Stimulated activated CD4-positive, alpha-beta T cell treated with anti-CD3 and anti-CD28 coated beads, Interleukin-4, amount 100 ng/mL, for 48 hours (primary cell): ENCODE results near the gene DIRAS1.

Experiments
- DNase-seq, 2 donors: peaks; one replicate each; pipeline ENCODE4 v3.0.0-alpha.2; 2020; ENCODE audit warnings: low read depth in 2 of 2

The DIRAS1 gene, protein sequence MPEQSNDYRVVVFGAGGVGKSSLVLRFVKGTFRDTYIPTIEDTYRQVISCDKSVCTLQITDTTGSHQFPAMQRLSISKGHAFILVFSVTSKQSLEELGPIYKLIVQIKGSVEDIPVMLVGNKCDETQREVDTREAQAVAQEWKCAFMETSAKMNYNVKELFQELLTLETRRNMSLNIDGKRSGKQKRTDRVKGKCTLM

GRCh38 chr19:2720777-2721569 is at the start of gene DIRAS1:
TSS of gene DIRAS1 (minus strand) at chr19:2721372. CDS start at chr19:2717806, 3,566 bp downstream.
- DNase-seq, result no peak

GRCh38 chr19:2770055-2771013 is 49.2 kb upstream of the DIRAS1 start:
- no peak for DNase-seq

- no peak for DNase-seq
Observed at GRCh38 chr19:2769218-2769617, 48.0 kb upstream of the DIRAS1 start.

DNA sequence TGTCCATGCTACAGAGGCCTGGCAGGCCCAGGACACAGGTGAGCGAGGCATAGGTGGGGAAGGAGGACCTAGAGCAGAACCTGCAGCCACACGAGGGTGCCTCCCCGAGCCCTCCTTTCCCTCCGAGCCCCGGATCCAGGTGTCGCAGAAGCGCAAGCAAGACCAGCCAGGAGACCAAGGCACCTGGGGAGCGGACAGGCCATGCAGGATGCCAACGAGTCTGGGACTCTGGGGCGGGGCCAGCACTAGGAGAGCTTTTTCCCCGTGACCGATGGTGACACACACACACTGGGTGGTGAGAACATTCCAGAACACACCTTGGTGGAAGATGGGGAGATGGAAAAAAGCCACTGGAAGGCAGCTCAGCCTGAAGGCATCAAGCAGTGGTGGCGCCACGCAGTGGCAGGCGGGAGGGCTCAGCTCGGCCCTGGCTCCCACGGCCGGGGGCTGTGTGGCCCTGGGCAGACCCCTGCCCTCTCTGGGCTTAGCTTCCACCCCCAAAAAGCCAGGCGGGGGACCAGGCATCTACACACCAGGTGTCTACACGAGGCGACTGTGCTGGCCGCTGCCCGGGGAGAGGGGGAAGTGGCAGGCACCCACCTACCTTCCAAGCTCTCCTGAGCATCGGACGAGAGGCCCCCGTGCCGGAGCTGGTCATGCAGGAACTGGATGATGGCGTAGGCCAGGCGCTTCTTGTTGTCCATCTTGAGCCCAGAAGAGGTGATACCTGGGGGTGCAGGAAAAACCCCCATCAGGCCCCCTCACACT is 47.4 kb upstream of the DIRAS1 start:
- DNase-seq, result no peak

- DNase-seq, result no peak
Observed at GRCh38 chr19:2767688-2768087, 46.5 kb upstream of the DIRAS1 start.

DNA sequence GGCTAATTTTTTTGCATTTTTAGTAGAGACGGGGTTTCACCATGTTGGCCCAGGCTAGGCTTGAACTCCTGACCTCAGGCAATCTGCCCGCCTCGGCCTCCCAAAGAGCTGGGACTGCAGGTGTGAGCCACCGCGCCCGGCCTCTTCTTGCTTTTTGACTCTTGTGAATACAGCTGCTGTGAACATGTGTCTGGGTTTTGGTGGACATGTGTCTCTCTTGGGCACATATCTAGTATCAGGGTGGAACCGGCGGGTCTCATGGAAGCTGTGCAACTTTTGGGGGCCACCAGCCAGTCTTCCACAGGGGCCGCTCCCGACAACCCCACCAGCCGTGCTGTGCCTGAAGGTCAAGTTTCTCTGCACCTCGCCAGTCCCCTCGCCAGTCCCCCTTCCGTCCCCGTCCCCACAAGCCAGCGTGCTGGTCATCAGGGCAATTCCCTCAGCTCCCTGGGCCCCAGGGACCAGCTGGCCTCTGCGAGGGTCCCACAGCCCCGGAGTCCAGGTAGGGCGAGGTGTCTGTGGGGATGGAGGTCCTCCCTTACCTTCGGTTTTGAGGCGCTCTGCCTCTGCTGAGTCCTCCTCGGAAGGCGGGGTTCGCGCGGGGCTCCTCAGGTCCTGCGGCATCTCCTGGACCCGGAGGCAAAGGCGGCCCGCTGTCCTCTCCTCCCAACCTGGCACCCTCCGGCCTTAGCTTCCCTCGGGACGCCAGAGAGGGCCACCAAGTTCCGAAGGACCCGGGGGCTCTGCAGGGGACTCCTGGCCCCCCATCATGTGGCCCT is 45.6 kb upstream of the DIRAS1 start:
- no peak for DNase-seq

DNA sequence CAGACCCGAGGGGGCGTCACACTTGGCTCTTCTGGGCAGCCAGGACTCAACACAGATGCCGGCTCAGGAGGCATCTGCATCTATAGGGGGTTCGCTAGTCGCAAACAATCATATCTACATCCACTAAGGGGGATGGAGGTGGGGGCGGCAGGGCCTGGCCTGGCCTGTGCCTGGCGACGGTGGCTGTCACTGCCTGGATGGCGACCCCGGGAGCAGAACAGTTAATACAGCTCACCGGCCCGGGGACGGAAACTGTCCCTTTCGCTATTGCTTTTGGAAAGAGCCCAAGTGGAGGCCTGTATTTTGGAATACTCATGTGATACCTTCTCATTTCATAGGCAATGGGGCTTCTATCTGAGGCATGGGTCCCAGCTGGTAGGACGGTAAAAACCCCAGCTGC is 44.2 kb upstream of the DIRAS1 start:
- DNase-seq, result no peak

GRCh38 chr19:2764945-2765344 is 43.8 kb upstream of the DIRAS1 start:
- no peak for DNase-seq

DNA sequence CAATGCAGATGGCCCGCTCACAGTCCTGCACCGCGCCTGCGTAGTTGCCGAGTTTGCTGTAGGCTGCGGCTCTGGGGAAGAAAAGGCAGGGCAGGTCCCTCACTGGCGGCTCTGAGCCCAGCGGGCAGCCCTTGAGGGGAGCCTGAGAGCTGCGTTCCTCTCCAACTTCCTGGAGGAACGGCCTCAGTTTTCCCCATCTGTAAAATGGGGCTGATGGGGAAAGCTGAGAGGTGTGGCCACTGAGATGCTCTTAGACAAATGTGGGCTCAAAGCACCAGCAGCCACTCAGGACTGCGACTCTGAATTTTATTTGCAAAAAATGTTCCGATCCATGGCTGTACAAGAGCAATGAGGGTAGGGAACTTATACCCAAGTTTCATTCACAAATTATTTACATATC is 42.5 kb upstream of the DIRAS1 start:
- no peak for DNase-seq

DNA sequence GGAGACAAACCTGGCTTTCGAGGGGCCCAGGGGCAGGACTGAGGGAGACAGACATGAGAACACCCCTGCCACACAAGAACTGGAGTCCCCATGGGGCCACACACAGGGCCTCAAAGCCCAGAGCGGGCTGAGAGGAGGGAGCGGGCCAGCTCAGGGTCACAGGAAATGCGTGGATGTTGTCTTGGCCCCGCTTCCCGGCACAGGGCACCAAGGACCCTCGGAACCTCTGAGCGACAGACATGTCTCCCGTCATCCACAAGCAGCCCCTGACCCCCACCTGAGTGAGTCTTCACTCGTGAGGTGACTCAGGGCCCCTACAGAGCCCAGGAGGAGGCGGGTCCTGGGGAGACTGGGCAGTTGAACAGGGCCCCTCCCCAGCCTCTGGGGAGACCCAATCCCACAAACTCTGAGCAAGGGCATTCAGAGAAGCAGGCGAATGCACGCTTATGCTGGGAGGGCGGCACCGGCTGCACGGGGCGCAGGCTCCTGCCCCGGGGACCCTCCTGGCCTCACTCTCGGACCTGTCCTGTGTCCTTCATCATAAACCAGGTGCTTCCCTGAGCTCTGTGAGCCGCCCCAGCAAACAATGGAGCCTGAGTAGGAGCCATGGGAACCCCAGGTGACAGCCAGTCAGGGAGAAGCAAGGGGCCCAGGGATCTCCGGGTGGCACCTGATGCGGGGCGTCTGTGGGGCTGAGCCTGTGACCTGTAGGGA is 41.8 kb upstream of the DIRAS1 start:
- DNase-seq, result no peak

DNA sequence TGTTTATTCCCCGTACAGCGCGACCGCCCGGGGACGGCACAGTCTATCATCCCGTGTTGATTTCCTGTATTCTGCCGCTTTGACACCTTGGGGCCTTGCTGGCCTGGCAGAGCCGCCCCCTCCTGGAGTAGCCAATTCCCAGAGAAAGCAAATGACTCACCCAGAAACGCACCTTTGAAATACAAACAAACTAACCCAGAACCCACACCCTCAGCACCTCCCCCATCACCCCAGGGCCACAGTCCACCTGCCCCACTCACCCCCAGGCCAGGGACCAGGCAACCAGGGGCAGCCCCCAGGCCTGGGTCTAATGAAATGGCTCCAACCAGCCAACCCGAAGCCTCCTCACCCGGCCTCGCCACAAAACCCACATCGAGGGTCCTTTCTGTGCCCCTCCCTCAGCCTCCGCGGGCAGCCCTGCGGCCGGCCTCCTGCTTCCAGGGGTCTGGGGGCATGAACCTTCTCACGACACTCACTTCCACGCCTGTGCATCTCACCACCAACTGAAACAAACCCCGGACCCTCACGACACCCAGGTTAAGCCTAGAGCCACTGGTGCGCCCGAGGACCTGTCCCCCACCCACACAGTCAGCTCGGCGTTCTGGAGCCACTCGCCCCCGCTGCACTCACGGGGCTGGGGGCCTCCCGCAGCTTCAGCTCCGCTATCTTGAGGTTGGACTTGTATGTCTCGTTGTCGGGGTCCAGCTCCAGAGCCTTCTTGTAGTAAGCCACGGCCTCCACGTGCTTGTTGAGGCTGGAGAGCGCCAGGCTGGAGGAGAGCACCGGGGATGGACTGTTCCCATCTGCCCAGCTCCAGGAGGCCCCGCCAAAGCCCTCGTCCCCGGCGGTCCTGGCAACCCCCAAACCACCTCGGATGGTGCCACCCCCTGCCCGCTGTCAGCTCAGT is 41.0 kb upstream of the DIRAS1 start:
- no peak for DNase-seq

DNA sequence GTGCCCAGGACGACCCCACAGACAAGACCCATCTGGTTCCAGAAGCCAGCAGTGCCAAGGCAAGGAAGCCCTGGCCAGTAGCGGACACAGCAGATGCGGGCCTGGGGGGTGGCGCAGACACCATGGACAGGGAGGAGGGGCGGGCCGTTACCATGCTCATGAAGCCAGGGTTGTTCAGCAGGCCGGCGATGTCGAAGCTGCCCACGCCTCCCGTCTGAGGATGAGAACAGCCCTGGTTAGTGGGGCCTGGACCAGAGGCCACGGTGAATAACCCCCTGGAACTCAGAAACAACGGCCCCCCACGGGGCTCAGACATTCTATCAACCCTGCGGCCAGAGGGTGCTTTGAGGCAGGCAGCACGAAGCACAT is 40.1 kb upstream of the DIRAS1 start:
- no peak for DNase-seq

DNA sequence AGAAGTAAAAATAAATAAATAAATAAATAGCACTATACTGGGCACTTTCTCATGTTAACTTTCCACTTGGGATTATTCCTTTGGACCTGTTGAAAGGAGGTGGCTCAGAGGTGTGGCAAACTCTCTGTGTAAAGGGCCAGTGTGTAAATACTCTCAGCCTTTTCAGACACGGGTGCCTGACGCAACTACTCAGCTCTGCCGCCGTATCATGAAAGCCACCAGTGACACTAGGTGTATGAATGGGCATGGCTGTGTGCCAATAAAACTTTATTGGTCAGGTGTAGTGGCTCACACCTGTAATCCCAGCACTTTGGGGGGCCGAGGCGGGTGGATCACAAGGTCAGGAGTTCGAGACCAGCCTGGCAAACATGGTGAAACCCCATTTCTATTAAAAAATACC is 38.8 kb upstream of the DIRAS1 start:
- DNase-seq, result no peak

DNA sequence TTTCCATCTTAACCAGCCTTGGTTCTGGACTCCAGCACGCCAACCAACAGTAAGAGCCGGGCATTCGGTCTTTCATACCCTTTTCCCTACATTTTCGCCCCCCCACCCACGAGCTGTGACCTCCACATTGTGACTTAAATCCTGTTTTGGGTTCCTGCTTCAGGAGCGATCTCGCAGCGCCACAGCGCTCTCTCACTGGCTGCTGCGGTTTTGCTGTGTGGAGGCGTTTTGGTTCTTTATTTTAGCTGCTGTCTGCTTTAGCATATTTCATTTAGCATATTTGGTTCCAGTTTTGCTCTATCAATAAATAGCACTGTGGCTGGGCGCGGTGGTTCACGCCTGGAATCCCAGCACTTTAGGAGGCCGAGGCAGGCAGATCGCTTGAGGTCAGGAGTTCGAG is 38.2 kb upstream of the DIRAS1 start:
- DNase-seq, result no peak

DNA sequence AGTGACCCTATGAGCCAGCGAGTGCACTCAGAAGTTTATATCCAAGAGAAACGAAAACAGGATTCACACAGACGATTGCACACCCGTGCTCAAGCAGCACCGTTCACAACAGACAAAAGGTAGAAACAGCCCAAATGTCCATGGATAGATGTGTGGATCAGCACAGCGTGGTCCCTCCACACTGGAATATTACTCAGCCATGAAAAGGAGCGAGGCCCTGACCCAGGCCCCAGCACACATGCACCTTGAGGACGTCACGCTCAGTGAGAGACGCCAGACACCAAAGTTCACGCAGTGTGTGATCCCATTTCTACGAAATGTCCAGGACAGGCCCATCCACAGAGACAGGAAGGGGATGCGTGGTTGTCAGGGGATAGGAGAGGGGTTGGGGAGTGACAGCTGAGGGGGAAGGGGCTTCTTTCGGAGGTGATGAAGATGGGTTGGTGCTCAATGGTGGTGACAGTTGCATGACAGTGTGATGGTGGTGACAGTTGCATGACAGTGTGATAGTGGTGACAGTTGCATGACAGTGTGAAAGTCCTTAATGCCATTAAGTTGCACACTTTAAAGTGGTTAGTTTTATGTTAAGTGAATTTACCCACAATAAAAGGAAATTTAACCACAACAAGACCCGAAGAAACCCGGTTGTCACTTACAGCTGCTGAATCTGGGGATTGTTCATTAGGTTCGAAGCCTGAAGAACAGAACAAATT is 37.6 kb upstream of the DIRAS1 start:
- DNase-seq, result no peak

- no peak for DNase-seq
Observed at GRCh38 chr19:2756921-2757881, 36.0 kb upstream of the DIRAS1 start.

DNA sequence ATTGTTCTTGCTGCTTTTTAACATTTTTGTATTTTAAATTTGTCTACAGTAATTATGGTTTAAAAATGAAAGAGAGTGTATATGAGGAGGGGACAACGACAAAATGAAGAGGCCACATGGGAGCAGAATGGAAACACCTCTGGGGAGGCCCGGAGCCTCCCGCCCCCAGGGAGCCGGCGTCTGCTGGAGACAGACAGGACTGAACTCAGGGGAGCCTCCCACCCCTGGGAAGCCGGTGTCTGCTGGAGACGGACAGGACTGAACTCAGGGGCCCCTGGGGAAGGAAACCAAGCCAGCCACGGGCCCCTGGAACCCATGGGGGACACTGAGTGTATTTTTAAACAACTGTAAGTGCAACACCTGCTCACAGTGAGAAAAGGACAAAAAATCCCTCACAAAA is 35.3 kb upstream of the DIRAS1 start:
- DNase-seq, result no peak
